HEK293 (cell line): Measurements from ENCODE around the gene GALNT6.

Experiments used
- KLF8 ChIP-seq: fragments of 450-650 bp; formaldehyde crosslinking; IDR thresholded peaks from 2 replicates; pipeline ENCODE4 v1.5.1; 2016; ENCODE audit warnings: missing biosample characterization, missing genetic modification characterization
- MZF1 ChIP-seq: fragments of 450-650 bp; formaldehyde crosslinking; IDR thresholded peaks from 2 replicates; pipeline ENCODE4 v1.5.1; 2017; ENCODE audit warnings: missing biosample characterization, missing genetic modification characterization, borderline replicate concordance
- OVOL3 ChIP-seq: fragments of 450-650 bp; formaldehyde crosslinking; IDR thresholded peaks from 2 replicates; pipeline ENCODE4 v1.5.1; 2016; ENCODE audit warnings: missing biosample characterization, missing genetic modification characterization
- PBX3 ChIP-seq: sonication (generic); formaldehyde crosslinking; IDR thresholded peaks from 2 replicates; pipeline ENCODE4 v1.8.1; 2022; ENCODE audit warnings: mild to moderate bottlenecking, moderate library complexity, missing genetic modification reagents
- SP2 ChIP-seq: fragments of 450-650 bp; formaldehyde crosslinking; IDR thresholded peaks from 2 replicates; pipeline ENCODE4 v1.5.1; 2016; ENCODE audit warnings: missing biosample characterization, missing genetic modification characterization
- SP7 ChIP-seq: fragments of 450-650 bp; formaldehyde crosslinking; IDR thresholded peaks from 2 replicates; pipeline ENCODE4 v1.5.1; 2016; ENCODE audit warnings: missing biosample characterization, missing genetic modification characterization
- ZBTB17 ChIP-seq: fragments of 450-650 bp; formaldehyde crosslinking; IDR thresholded peaks from 2 replicates; pipeline ENCODE4 v1.5.1; 2016; ENCODE audit warnings: missing biosample characterization, missing genetic modification characterization
- ZEB2 ChIP-seq: fragments of 450-650 bp; formaldehyde crosslinking; IDR thresholded peaks from 2 replicates; pipeline ENCODE4 v1.5.1; 2016; ENCODE audit warnings: missing biosample characterization, missing genetic modification characterization
- ZFP3 ChIP-seq: fragments of 450-650 bp; formaldehyde crosslinking; IDR thresholded peaks from 2 replicates; pipeline ENCODE4 v1.5.1; 2016; ENCODE audit warnings: low read depth, missing biosample characterization, missing genetic modification characterization
- ZFP69B ChIP-seq: fragments of 450-650 bp; formaldehyde crosslinking; IDR thresholded peaks from 2 replicates; pipeline ENCODE4 v1.5.1; 2016; ENCODE audit warnings: missing biosample characterization, missing genetic modification characterization
- ZNF112 ChIP-seq: fragments of 450-650 bp; formaldehyde crosslinking; IDR thresholded peaks from 2 replicates; pipeline ENCODE4 v1.5.0; 2017; ENCODE audit warnings: missing biosample characterization, missing genetic modification characterization
- ZNF114 ChIP-seq: fragments of 450-650 bp; formaldehyde crosslinking; IDR thresholded peaks from 2 replicates; pipeline ENCODE4 v1.5.0; 2017; ENCODE audit warnings: missing biosample characterization, missing genetic modification characterization
- ZNF18 ChIP-seq: fragments of 450-650 bp; formaldehyde crosslinking; IDR thresholded peaks from 2 replicates; pipeline ENCODE4 v1.5.1; 2016; ENCODE audit warnings: missing biosample characterization, missing genetic modification characterization
- ZNF184 ChIP-seq: fragments of 450-650 bp; IDR thresholded peaks from 2 replicates; pipeline ENCODE4 v1.5.1; 2018; ENCODE audit warnings: missing biosample characterization, mild to moderate bottlenecking, missing genetic modification characterization
- ZNF311 ChIP-seq: fragments of 450-650 bp; formaldehyde crosslinking; IDR thresholded peaks from 2 replicates; pipeline ENCODE4 v1.5.1; 2017; ENCODE audit warnings: missing biosample characterization, missing genetic modification characterization, borderline replicate concordance
- ZNF366 ChIP-seq: fragments of 450-650 bp; formaldehyde crosslinking; conservative IDR thresholded peaks from 2 replicates; pipeline ENCODE4 v1.5.1; 2016; ENCODE audit warnings: missing biosample characterization, missing genetic modification characterization
- ZNF394 ChIP-seq: fragments of 450-650 bp; formaldehyde crosslinking; IDR thresholded peaks from 2 replicates; pipeline ENCODE4 v1.5.1; 2016; ENCODE audit warnings: missing biosample characterization, missing genetic modification characterization, mild to moderate bottlenecking, moderate library complexity, borderline replicate concordance
- ZNF555 ChIP-seq: fragments of 450-650 bp; formaldehyde crosslinking; conservative IDR thresholded peaks from 2 replicates; pipeline ENCODE4 v1.5.1; 2017; ENCODE audit warnings: missing biosample characterization, mild to moderate bottlenecking, missing genetic modification characterization, inconsistent platforms
- ZNF558 ChIP-seq: fragments of 450-650 bp; formaldehyde crosslinking; IDR thresholded peaks from 2 replicates; pipeline ENCODE4 v1.5.1; 2016; ENCODE audit warnings: missing biosample characterization, missing genetic modification characterization
- ZNF560 ChIP-seq: fragments of 450-650 bp; formaldehyde crosslinking; IDR thresholded peaks from 2 replicates; pipeline ENCODE4 v1.5.1; 2017; ENCODE audit warnings: missing biosample characterization, missing genetic modification characterization, borderline replicate concordance
- ZNF580 ChIP-seq: fragments of 450-650 bp; formaldehyde crosslinking; IDR thresholded peaks from 2 replicates; pipeline ENCODE4 v1.5.1; 2016; ENCODE audit warnings: missing biosample characterization, missing genetic modification characterization
- ZNF629 ChIP-seq: fragments of 450-650 bp; formaldehyde crosslinking; IDR thresholded peaks from 2 replicates; pipeline ENCODE4 v1.5.1; 2017; ENCODE audit warnings: missing biosample characterization, missing genetic modification characterization
- ZNF670 ChIP-seq: fragments of 450-650 bp; formaldehyde crosslinking; IDR thresholded peaks from 2 replicates; pipeline ENCODE4 v1.5.1; 2016; ENCODE audit warnings: missing biosample characterization, missing genetic modification characterization, low read depth
- ZNF704 ChIP-seq: fragments of 450-650 bp; formaldehyde crosslinking; IDR thresholded peaks from 2 replicates; pipeline ENCODE4 v1.5.1; 2016; ENCODE audit warnings: missing biosample characterization, missing genetic modification characterization
- ZSCAN18 ChIP-seq: fragments of 450-650 bp; formaldehyde crosslinking; IDR thresholded peaks from 2 replicates; pipeline ENCODE4 v1.5.1; 2016; ENCODE audit warnings: missing biosample characterization, missing genetic modification characterization
- TF ChIP-seq, protein P1 (sequence below): fragments of 450-650 bp; formaldehyde crosslinking; IDR thresholded peaks from 2 replicates; pipeline ENCODE4 v1.5.1; 2016; ENCODE audit warnings: missing biosample characterization, missing genetic modification characterization
- TF ChIP-seq, protein P2 (sequence below): fragments of 450-650 bp; formaldehyde crosslinking; conservative IDR thresholded peaks from 2 replicates; pipeline ENCODE4 v1.5.1; 2016; ENCODE audit warnings: low read depth, missing biosample characterization, missing genetic modification characterization
- TF ChIP-seq, protein P3 (sequence below): fragments of 450-650 bp; formaldehyde crosslinking; optimal IDR thresholded peaks from 2 replicates; pipeline ENCODE3; 2016; ENCODE audit warnings: missing biosample characterization, mild to moderate bottlenecking, missing genetic modification characterization

Gene GALNT6

GRCh38 chr12:51389302-51389999 is 1.8 kb downstream of the GALNT6 start (continued):
- peak; percentile 62 for TF ChIP-seq ZEB2 (tag by site-specific recombination)
- peak; percentile 58; the same call in 1 of the 2 replicates for TF ChIP-seq ZBTB17 (tag by site-specific recombination)
- no peak for TF ChIP-seq ZNF18 (tag by site-specific recombination)
- TF ChIP-seq ZNF366 (tag by site-specific recombination) = peak; percentile 71
- TF ChIP-seq ZNF704 (tag by site-specific recombination) = no peak
- TF ChIP-seq ZNF670 = no peak
- no peak for TF ChIP-seq ZNF311 (tag by site-specific recombination)
- no peak for TF ChIP-seq ZNF555 (tag by site-specific recombination)
- TF ChIP-seq ZNF114 (tag by site-specific recombination) = no peak
- TF ChIP-seq ZFP3 (tag by site-specific recombination) = no peak
- no peak for TF ChIP-seq ZNF560 (tag by site-specific recombination)
- peak; percentile 63; the same call in 1 of the 2 replicates for TF ChIP-seq KLF8 (tag by site-specific recombination)
- peak; percentile 19; the same call in 1 of the 2 replicates for TF ChIP-seq ZNF394 (tag by site-specific recombination)
- no peak for TF ChIP-seq ZNF112 (tag by site-specific recombination)
- peak; percentile 79 for TF ChIP-seq ZFP69B (tag by site-specific recombination)
- TF ChIP-seq, protein P1, sequence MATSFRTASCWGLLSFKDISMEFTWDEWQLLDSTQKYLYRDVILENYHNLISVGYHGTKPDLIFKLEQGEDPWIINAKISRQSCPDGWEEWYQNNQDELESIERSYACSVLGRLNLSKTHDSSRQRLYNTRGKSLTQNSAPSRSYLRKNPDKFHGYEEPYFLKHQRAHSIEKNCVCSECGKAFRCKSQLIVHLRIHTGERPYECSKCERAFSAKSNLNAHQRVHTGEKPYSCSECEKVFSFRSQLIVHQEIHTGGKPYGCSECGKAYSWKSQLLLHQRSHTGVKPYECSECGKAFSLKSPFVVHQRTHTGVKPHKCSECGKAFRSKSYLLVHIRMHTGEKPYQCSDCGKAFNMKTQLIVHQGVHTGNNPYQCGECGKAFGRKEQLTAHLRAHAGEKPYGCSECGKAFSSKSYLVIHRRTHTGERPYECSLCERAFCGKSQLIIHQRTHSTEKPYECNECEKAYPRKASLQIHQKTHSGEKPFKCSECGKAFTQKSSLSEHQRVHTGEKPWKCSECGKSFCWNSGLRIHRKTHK = no peak
- peak; percentile 83; the same call in 1 of the 2 replicates for TF ChIP-seq ZNF184
- TF ChIP-seq, protein P2, sequence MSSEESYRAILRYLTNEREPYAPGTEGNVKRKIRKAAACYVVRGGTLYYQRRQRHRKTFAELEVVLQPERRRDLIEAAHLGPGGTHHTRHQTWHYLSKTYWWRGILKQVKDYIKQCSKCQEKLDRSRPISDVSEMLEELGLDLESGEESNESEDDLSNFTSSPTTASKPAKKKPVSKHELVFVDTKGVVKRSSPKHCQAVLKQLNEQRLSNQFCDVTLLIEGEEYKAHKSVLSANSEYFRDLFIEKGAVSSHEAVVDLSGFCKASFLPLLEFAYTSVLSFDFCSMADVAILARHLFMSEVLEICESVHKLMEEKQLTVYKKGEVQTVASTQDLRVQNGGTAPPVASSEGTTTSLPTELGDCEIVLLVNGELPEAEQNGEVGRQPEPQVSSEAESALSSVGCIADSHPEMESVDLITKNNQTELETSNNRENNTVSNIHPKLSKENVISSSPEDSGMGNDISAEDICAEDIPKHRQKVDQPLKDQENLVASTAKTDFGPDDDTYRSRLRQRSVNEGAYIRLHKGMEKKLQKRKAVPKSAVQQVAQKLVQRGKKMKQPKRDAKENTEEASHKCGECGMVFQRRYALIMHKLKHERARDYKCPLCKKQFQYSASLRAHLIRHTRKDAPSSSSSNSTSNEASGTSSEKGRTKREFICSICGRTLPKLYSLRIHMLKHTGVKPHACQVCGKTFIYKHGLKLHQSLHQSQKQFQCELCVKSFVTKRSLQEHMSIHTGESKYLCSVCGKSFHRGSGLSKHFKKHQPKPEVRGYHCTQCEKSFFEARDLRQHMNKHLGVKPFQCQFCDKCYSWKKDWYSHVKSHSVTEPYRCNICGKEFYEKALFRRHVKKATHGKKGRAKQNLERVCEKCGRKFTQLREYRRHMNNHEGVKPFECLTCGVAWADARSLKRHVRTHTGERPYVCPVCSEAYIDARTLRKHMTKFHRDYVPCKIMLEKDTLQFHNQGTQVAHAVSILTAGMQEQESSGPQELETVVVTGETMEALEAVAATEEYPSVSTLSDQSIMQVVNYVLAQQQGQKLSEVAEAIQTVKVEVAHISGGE (tag by site-specific recombination) = no peak
- no peak for TF ChIP-seq ZSCAN18 (tag by site-specific recombination)
- no peak for TF ChIP-seq PBX3 (CRISPR knock-in tag)
- TF ChIP-seq SP7 (tag by site-specific recombination) = peak; percentile 97
- TF ChIP-seq, protein P3, sequence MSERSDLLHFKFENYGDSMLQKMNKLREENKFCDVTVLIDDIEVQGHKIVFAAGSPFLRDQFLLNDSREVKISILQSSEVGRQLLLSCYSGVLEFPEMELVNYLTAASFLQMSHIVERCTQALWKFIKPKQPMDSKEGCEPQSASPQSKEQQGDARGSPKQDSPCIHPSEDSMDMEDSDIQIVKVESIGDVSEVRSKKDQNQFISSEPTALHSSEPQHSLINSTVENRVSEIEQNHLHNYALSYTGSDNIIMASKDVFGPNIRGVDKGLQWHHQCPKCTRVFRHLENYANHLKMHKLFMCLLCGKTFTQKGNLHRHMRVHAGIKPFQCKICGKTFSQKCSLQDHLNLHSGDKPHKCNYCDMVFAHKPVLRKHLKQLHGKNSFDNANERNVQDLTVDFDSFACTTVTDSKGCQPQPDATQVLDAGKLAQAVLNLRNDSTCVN = no peak
- TF ChIP-seq MZF1 (tag by site-specific recombination) = peak; percentile 78
- TF ChIP-seq SP2 = 0 out of 2 replicates have a peak, but pooled peaks have one; percentile 8
- peak; percentile 94 for TF ChIP-seq ZNF629 (tag by site-specific recombination)
- peak; percentile 78 for TF ChIP-seq ZNF580 (tag by site-specific recombination)
- no peak; the same call in 1 of the 2 replicates for TF ChIP-seq OVOL3 (tag by site-specific recombination)
- peak; percentile 71 for TF ChIP-seq ZNF558 (tag by site-specific recombination)
